SK-N-SH (cell line): ENCODE results near the gene TMEM132D. TPM values are rescaled to one million over a fixed set of nuclear protein-coding genes. Genes with fewer than 3 reads are reported as not detected.

Experiments used
- CTCF ChIA-PET: fragments of 300-600, 350-600 bp; formaldehyde crosslinking; extraction: SDS; loops from one replicate; lab custom pipeline; 2021; lab: Yijun Ruan, JAX
- POLR2A ChIA-PET: fragments of 350-600 bp; sonication (Branson Sonifier 250); formaldehyde crosslinking; extraction: SDS; loops from one replicate; lab custom pipeline; 2020; ENCODE audit warnings: antibody characterized with exemption, inconsistent platforms; lab: Yijun Ruan, JAX
- DNase-seq: peaks from one replicate; pipeline ENCODE4 v3.0.0; 2012
- H2AFZ ChIP-seq: fragments of 200-600 bp; sonication (generic); 2 replicates; pipeline ENCODE4 v1.8.1; 2016; ENCODE audit warnings: antibody characterized with exemption, mild to moderate bottlenecking, low read depth
- H3F3A ChIP-seq: fragments of 200-600 bp; sonication (generic); replicated peaks from 2 replicates; pipeline ENCODE3; 2016; ENCODE audit warnings: antibody characterized with exemption, mild to moderate bottlenecking; ENCODE audit not compliant: insufficient read depth
- H3K27ac ChIP-seq, 2 experiments: fragments of 200-500 bp in 1 of 2; fragments of 200-600 bp in 1 of 2; sonication (Bioruptor generic) in 1 of 2; sonication (generic), shearing (Covaris generic) in 1 of 2; 2 replicates each; pipeline versions ENCODE4 v1.5.1 to v1.6.1; 2014 to 2016; ENCODE audit warnings: low read depth in 2 of 2, inconsistent platforms in 1 of 2, low read length in 1 of 2, mild to moderate bottlenecking in 1 of 2, mixed read lengths in 1 of 2
- H3K27me3 ChIP-seq: fragments of 200-600 bp; sonication (generic), shearing (Covaris generic); 2 replicates; pipeline ENCODE4 v1.6.1; 2016; ENCODE audit warnings: mixed run types; ENCODE audit not compliant: insufficient read depth
- H3K36me3 ChIP-seq, 2 experiments: fragments of 200-500 bp in 1 of 2; fragments of 200-600 bp in 1 of 2; sonication (Bioruptor generic) in 1 of 2; sonication (generic) in 1 of 2; replicated peaks in 1 of 2; 2 replicates each; pipeline versions ENCODE3 to v1.5.1; 2014 to 2016; ENCODE audit warnings: low read length in 1 of 2, mild to moderate bottlenecking in 1 of 2; ENCODE audit not compliant: insufficient read depth in 2 of 2, control insufficient read depth in 1 of 2
- H3K4me1 ChIP-seq, 2 experiments: fragments of 200-500 bp in 1 of 2; fragments of 200-600 bp in 1 of 2; sonication (Bioruptor generic) in 1 of 2; sonication (generic), shearing (Covaris generic) in 1 of 2; 2 replicates each; pipeline versions ENCODE4 v1.5.1 to v1.6.1; 2014 to 2016; ENCODE audit warnings: low read depth in 1 of 2, low read length in 1 of 2, mixed run types in 1 of 2; ENCODE audit not compliant: insufficient read depth in 2 of 2, control insufficient read depth in 1 of 2
- H3K4me2 ChIP-seq: fragments of 200-600 bp; sonication (generic), shearing (Covaris generic); 2 replicates; pipeline ENCODE4 v1.6.1; 2017; ENCODE audit warnings: mixed run types
- H3K4me3 ChIP-seq, 2 experiments: fragments of 200-500 bp in 1 of 2; fragments of 200-600 bp in 1 of 2; sonication (Bioruptor generic) in 1 of 2; sonication (generic), shearing (Covaris generic) in 1 of 2; 2 replicates each; pipeline versions ENCODE4 v1.5.1 to v1.8.1; 2014 to 2016; ENCODE audit warnings: low read depth in 2 of 2, inconsistent platforms in 1 of 2, low read length in 1 of 2, mild to moderate bottlenecking in 1 of 2, mixed read lengths in 1 of 2, moderate library complexity in 1 of 2
- H3K79me2 ChIP-seq: fragments of 200-600 bp; sonication (generic); 2 replicates; pipeline ENCODE4 v1.8.1; 2017; ENCODE audit warnings: mild to moderate bottlenecking; ENCODE audit not compliant: insufficient read depth
- H3K9ac ChIP-seq: fragments of 200-600 bp; sonication (generic); 2 replicates; pipeline ENCODE4 v1.6.1; 2017; ENCODE audit warnings: mixed run types
- H3K9me2 ChIP-seq: fragments of 200-600 bp; sonication (generic); 2 replicates; pipeline ENCODE4 v1.6.1; 2017; ENCODE audit warnings: mixed run types
- H3K9me3 ChIP-seq: fragments of 200-600 bp; sonication (generic); 2 replicates; pipeline ENCODE4 v1.6.1; 2017; ENCODE audit warnings: mixed run types, mild to moderate bottlenecking, moderate library complexity
- H4K20me1 ChIP-seq: fragments of 200-600 bp; sonication (generic); 2 replicates; pipeline ENCODE4 v1.6.1; 2017; ENCODE audit warnings: mild to moderate bottlenecking, mixed run types; ENCODE audit not compliant: insufficient read depth
- ELF1 ChIP-seq: IDR thresholded peaks from 2 replicates; pipeline ENCODE4 v1.4.0; 2012
- EZH2phosphoT487 ChIP-seq: fragments of 200-600 bp; sonication (generic); IDR thresholded peaks from 2 replicates; pipeline ENCODE4 v1.6.1; 2017; ENCODE audit warnings: low read depth, mixed run types, mild to moderate bottlenecking, antibody characterized with exemption, moderate library complexity, borderline replicate concordance
- FOSL2 ChIP-seq: IDR thresholded peaks from 2 replicates; pipeline ENCODE4 v1.4.0; 2012; ENCODE audit warnings: low read depth, mild to moderate bottlenecking, moderate library complexity, borderline replicate concordance
- FOXJ3 ChIP-seq: sonication (generic); formaldehyde crosslinking; IDR thresholded peaks from 2 replicates; pipeline ENCODE4 v1.5.1; 2020; ENCODE audit warnings: mild to moderate bottlenecking, missing genetic modification reagents
- FOXM1 ChIP-seq: IDR thresholded peaks from 2 replicates; pipeline ENCODE4 v1.4.0; 2012; ENCODE audit warnings: low read depth, mild to moderate bottlenecking
- GABPA ChIP-seq: IDR thresholded peaks from 2 replicates; pipeline ENCODE4 v1.4.0; 2012; ENCODE audit warnings: low read depth, mild to moderate bottlenecking
- GATA2 ChIP-seq: sonication (generic); formaldehyde crosslinking; IDR thresholded peaks from 2 replicates; pipeline ENCODE4 v1.5.0; 2020; ENCODE audit warnings: mild to moderate bottlenecking, missing genetic modification reagents
- JUND ChIP-seq: IDR thresholded peaks from 2 replicates; pipeline ENCODE4 v1.4.0; 2012
- MEF2A ChIP-seq: IDR thresholded peaks from 2 replicates; pipeline ENCODE4 v1.4.0; 2012; ENCODE audit warnings: low read depth, borderline replicate concordance
- NRF1 ChIP-seq: IDR thresholded peaks from 2 replicates; pipeline ENCODE4 v1.6.1; 2012; ENCODE audit warnings: low read depth, mild to moderate bottlenecking, low read length
- POLR2AphosphoS5 ChIP-seq: IDR thresholded peaks from 2 replicates; pipeline ENCODE4 v1.6.1; 2012; ENCODE audit warnings: low read depth, low read length
- RCOR1 ChIP-seq: fragments of 150-350 bp; IDR thresholded peaks from 2 replicates; pipeline ENCODE4 v1.6.1; 2017; ENCODE audit warnings: antibody characterized with exemption, low read length
- RFX5 ChIP-seq: IDR thresholded peaks from 2 replicates; pipeline ENCODE4 v1.6.1; 2012; ENCODE audit warnings: mild to moderate bottlenecking, improper control_type of control experiment, low read length
- RXRA ChIP-seq: IDR thresholded peaks from 2 replicates; pipeline ENCODE4 v1.4.0; 2012; ENCODE audit warnings: low read depth, mild to moderate bottlenecking, borderline replicate concordance
- SIN3A ChIP-seq: IDR thresholded peaks from 2 replicates; pipeline ENCODE4 v1.6.1; 2012; ENCODE audit warnings: low read depth, mild to moderate bottlenecking, low read length, moderate library complexity, borderline replicate concordance
- SMC3 ChIP-seq: IDR thresholded peaks from 2 replicates; pipeline ENCODE4 v1.6.1; 2012; ENCODE audit warnings: low read depth, low read length, improper control_type of control experiment
- TAF1 ChIP-seq: IDR thresholded peaks from 2 replicates; pipeline ENCODE4 v1.6.1; 2012; ENCODE audit warnings: low read depth, mild to moderate bottlenecking, low read length, moderate library complexity, borderline replicate concordance
- YY1 ChIP-seq: IDR thresholded peaks from 2 replicates; pipeline ENCODE4 v1.4.0; 2012; ENCODE audit warnings: low read depth, mild to moderate bottlenecking
- WGBS: methylation state at CpG from one replicate; pipeline ENCODE4 v1.1.6; 2017; ENCODE audit warnings: low lambda C conversion rate; 5-methylcytosine and 5-hydroxymethylcytosine counted together
- polyA plus RNA-seq, 3 experiments: library from polyadenylated mRNA; depleted of rRNA; stranded (reverse); fragments of >200 nt; gene quantifications; 2 replicates each; pipeline ENCODE4 v1.2.3, GENCODE V29; 2012
- TF ChIP-seq, protein P1 (sequence below): fragments of 150-350 bp; IDR thresholded peaks from 2 replicates; pipeline ENCODE4 v1.6.1; 2017; ENCODE audit warnings: antibody characterized with exemption, low read length, low read depth, borderline replicate concordance
- TF ChIP-seq, protein P2 (sequence below): IDR thresholded peaks from 2 replicates; pipeline ENCODE4 v1.4.0; 2012; ENCODE audit warnings: low read depth
- TF ChIP-seq, protein P3 (sequence below): IDR thresholded peaks from 2 replicates; pipeline ENCODE4 v1.4.0; 2012; ENCODE audit warnings: low read depth, borderline replicate concordance
- TF ChIP-seq, protein P4 (sequence below): IDR thresholded peaks from 2 replicates; pipeline ENCODE4; 2012
- TF ChIP-seq, protein P5 (sequence below): fragments of 200-600 bp; sonication (generic); IDR thresholded peaks from 2 replicates; pipeline ENCODE4 v1.6.1; 2017; ENCODE audit warnings: antibody characterized with exemption, mild to moderate bottlenecking, moderate library complexity

TMEM132D gene
- polyA plus RNA-seq, 1 of the 3 experiments (the other 2 are of a cell fraction) = not detected

DNA sequence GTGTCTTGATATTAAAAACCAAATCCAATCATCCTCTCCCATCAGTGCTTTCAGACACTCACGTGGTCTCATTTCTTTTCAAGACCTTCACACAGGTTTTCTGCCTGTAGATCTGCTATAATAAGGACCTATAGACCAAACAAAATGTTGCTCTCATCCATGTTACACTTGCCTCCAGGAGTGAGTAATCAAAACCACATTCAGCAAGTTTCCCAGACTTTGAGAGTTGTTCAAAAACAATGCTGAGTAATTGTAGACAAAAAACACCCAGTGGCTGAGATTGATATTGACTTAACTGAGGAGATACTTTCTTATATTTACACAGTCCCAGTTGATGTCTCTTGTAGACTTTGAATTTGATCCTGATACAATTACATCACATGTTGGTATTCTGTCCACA lies 383.1 kb downstream of the TMEM132D start:
- Histone ChIP-seq H3K36me3 (no peaks in the 10 kb centered on the region), H3K27ac (no peak overlapping the region), H2AFZ (no peak overlapping the region), H3K4me1 (no peaks in the 10 kb centered on the region), H3K9ac (no peak overlapping the region), H3K79me2 (no peaks in the 10 kb centered on the region), H3K9me2 (no peaks in the 10 kb centered on the region), H3K9me3 (peaks cover 5% of the 10 kb centered on the region; the same call in 1 of the 2 replicates), H3K4me2 (no peak overlapping the region), H3F3A (no peaks in the 10 kb centered on the region), H3K4me3 (no peak overlapping the region), H3K27me3 (no peaks in the 10 kb centered on the region), H4K20me1 (no peaks in the 10 kb centered on the region)
- TF ChIP-seq TAF1 (no peak), NRF1 (no peak), YY1 (no peak), RXRA (no peak), POLR2AphosphoS5 (no peak), EZH2phosphoT487 (no peak), FOSL2 (no peak), MEF2A (no peak), GABPA (no peak), GATA2 (CRISPR knock-in tag) (no peak), FOXJ3 (CRISPR knock-in tag) (no peak), SMC3 (no peak), ELF1 (no peak), RFX5 (no peak)
- TF ChIP-seq, protein P1, sequence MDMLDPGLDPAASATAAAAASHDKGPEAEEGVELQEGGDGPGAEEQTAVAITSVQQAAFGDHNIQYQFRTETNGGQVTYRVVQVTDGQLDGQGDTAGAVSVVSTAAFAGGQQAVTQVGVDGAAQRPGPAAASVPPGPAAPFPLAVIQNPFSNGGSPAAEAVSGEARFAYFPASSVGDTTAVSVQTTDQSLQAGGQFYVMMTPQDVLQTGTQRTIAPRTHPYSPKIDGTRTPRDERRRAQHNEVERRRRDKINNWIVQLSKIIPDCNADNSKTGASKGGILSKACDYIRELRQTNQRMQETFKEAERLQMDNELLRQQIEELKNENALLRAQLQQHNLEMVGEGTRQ = no peak
- TF ChIP-seq, protein P2, sequence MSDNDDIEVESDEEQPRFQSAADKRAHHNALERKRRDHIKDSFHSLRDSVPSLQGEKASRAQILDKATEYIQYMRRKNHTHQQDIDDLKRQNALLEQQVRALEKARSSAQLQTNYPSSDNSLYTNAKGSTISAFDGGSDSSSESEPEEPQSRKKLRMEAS = no peak
- TF ChIP-seq, protein P3, sequence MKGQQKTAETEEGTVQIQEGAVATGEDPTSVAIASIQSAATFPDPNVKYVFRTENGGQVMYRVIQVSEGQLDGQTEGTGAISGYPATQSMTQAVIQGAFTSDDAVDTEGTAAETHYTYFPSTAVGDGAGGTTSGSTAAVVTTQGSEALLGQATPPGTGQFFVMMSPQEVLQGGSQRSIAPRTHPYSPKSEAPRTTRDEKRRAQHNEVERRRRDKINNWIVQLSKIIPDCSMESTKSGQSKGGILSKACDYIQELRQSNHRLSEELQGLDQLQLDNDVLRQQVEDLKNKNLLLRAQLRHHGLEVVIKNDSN = no peak
- no peak for DNase-seq
- WGBS = 0% methylated on average over 1 of the region's 1 CpG
- ChIA-PET POLR2A (no interaction called here), CTCF (no interaction called here)

DNA sequence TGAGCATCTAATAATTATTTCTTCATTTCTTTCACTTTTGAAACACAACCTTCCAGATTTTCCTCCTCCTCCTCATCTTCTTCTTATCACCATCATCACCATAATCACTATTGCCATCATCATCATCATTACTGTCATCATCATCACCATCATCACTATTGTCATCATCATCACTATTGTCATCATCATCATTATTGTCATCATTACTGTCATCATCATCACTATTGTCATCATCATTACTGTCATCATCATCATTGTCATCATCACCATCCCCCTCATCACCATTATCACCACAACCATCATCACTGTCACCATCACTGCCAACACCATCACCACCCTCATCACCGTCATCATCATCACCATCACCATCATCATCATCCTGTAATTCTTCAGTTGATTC lies 400.0 kb downstream of the TMEM132D start:
- CTCF ChIA-PET = no interaction called here
- WGBS = 13% methylated on average over 1 of the region's 1 CpG

More for the DNA sequence above, 400.0 kb downstream of the TMEM132D start:
- Histone ChIP-seq H2AFZ (no peak overlapping the region), H4K20me1 (no peaks in the 10 kb centered on the region), H3K27ac (no peak overlapping the region), H3K9me2 (no peaks in the 10 kb centered on the region), H3K4me3 (no peak overlapping the region), H3K9ac (no peak overlapping the region)
- DNase-seq = no peak
- TF ChIP-seq NRF1 = no peak
- no peak for TF ChIP-seq FOSL2
- no peak for TF ChIP-seq ELF1
- TF ChIP-seq, protein P1 = no peak
- TF ChIP-seq GABPA = no peak
- TF ChIP-seq EZH2phosphoT487 = no peak
- TF ChIP-seq, protein P4, sequence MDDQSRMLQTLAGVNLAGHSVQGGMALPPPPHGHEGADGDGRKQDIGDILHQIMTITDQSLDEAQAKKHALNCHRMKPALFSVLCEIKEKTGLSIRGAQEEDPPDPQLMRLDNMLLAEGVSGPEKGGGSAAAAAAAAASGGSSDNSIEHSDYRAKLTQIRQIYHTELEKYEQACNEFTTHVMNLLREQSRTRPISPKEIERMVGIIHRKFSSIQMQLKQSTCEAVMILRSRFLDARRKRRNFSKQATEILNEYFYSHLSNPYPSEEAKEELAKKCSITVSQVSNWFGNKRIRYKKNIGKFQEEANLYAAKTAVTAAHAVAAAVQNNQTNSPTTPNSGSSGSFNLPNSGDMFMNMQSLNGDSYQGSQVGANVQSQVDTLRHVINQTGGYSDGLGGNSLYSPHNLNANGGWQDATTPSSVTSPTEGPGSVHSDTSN = no peak
- TF ChIP-seq SIN3A = no peak
- TF ChIP-seq, protein P5, sequence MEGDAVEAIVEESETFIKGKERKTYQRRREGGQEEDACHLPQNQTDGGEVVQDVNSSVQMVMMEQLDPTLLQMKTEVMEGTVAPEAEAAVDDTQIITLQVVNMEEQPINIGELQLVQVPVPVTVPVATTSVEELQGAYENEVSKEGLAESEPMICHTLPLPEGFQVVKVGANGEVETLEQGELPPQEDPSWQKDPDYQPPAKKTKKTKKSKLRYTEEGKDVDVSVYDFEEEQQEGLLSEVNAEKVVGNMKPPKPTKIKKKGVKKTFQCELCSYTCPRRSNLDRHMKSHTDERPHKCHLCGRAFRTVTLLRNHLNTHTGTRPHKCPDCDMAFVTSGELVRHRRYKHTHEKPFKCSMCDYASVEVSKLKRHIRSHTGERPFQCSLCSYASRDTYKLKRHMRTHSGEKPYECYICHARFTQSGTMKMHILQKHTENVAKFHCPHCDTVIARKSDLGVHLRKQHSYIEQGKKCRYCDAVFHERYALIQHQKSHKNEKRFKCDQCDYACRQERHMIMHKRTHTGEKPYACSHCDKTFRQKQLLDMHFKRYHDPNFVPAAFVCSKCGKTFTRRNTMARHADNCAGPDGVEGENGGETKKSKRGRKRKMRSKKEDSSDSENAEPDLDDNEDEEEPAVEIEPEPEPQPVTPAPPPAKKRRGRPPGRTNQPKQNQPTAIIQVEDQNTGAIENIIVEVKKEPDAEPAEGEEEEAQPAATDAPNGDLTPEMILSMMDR = no peak
- TF ChIP-seq RCOR1 = no peak
- no peak for TF ChIP-seq RFX5
- no peak for TF ChIP-seq FOXM1
- TF ChIP-seq JUND = no peak
- TF ChIP-seq, all 33 proteins: peak for 0
- Histone ChIP-seq H3K9me3 (no peaks in the 10 kb centered on the region), H3K4me1 (no peaks in the 10 kb centered on the region), H3K79me2 (no peaks in the 10 kb centered on the region), H3K4me2 (no peak overlapping the region), H3K36me3 (no peaks in the 10 kb centered on the region), H3F3A (no peaks in the 10 kb centered on the region), H3K27me3 (no peaks in the 10 kb centered on the region)
- POLR2A ChIA-PET = no interaction called here
